Measurements from ENCODE around the gene SPDYC.
"Not testable (repeated sequence)": the region's sequence is repeated elsewhere in the genome, so short reads cannot be mapped to it uniquely, and the experiment has no call there.

The SPDYC gene

GRCh38 chr11:65169164-65169641 is 830 bp upstream of the SPDYC start:
- DNase-seq, result peak; percentile 35

- no peak for DNase-seq
These were observed 2.6 kb downstream of the SPDYC start for GRCh38 chr11:65172600-65172999.

GRCh38 chr11:65174571-65175010 is 4.6 kb downstream of the SPDYC start:
- DNase-seq, result not testable (repeated sequence)

- DNase-seq, result peak; percentile 60
These were observed 11.0 kb downstream of the SPDYC start for GRCh38 chr11:65180877-65181568.

GRCh38 chr11:65181569-65182257 is 11.7 kb downstream of the SPDYC start, which contains the start of gene CAPN1:
CAPN1 (plus strand) TSS chr11:65181928; CDS start chr11:65182702, 774 bp downstream.
- DNase-seq, result peak; percentile 99

- DNase-seq, result peak; percentile 26
These were observed 12.5 kb downstream of the SPDYC start for GRCh38 chr11:65182258-65183170.

- DNase-seq, result no peak
These were observed 13.3 kb downstream of the SPDYC start for GRCh38 chr11:65183201-65183891.

- DNase-seq, result no peak
These were observed 14.1 kb downstream of the SPDYC start for GRCh38 chr11:65184146-65184545.

GRCh38 chr11:65185171-65185570 is 15.1 kb downstream of the SPDYC start:
- no peak for DNase-seq

- no peak for DNase-seq
These were observed 15.9 kb downstream of the SPDYC start for GRCh38 chr11:65185869-65186341.

GRCh38 chr11:65186701-65187100 is 16.7 kb downstream of the SPDYC start:
- DNase-seq, result no peak

GRCh38 chr11:65187146-65187675 is 17.2 kb downstream of the SPDYC start:
- DNase-seq, result no peak

GRCh38 chr11:65187971-65188461 is 18.0 kb downstream of the SPDYC start:
- no peak for DNase-seq

GRCh38 chr11:65188486-65188885 is 18.5 kb downstream of the SPDYC start:
- no peak for DNase-seq

- no peak for DNase-seq
These were observed 19.2 kb downstream of the SPDYC start for GRCh38 chr11:65189191-65189590.

- DNase-seq, result no peak
These were observed 24.5 kb downstream of the SPDYC start for GRCh38 chr11:65194564-65194963.

- no peak for DNase-seq
These were observed 34.1 kb downstream of the SPDYC start for GRCh38 chr11:65204143-65204542.

- no peak for DNase-seq
These were observed 34.9 kb downstream of the SPDYC start for GRCh38 chr11:65204646-65205601.

- DNase-seq, result no peak
These were observed 35.6 kb downstream of the SPDYC start for GRCh38 chr11:65205602-65205967.

- no peak for DNase-seq
These were observed 36.4 kb downstream of the SPDYC start for GRCh38 chr11:65206441-65206841.

GRCh38 chr11:65206901-65207300 is 36.9 kb downstream of the SPDYC start:
- DNase-seq, result no peak

Data from NCI-H226 (cell line).